Astrocyte of the spinal cord (primary cell): ENCODE measurements around the gene LPP.

Experiments
- DNase-seq: peaks from one replicate; pipeline ENCODE4 v3.0.0; 2011; ENCODE audit warnings: low read depth, low spot score
- H3K4me3 ChIP-seq: 2 replicates; pipeline ENCODE4 v1.5.1; 2011; ENCODE audit warnings: low read depth, mild to moderate bottlenecking, low read length, moderate library complexity
- CTCF ChIP-seq: IDR thresholded peaks from 2 replicates; pipeline ENCODE4 v1.5.1; 2012; ENCODE audit warnings: low read depth, mild to moderate bottlenecking, low read length, inconsistent platforms
- in situ Hi-C: cut with HindIII; loops from 2 replicates; pipeline ENCODE4 v1.10.0; 2017; ENCODE audit warnings: low sequenced_read_pairs

Gene LPP

GRCh38 chr3:188331166-188331565, 177.2 kb downstream of the LPP start:
- TF ChIP-seq CTCF: no peak
- in situ Hi-C loops: no loop called here
- no peak overlapping the region for H3K4me3 ChIP-seq
- no peak for DNase-seq

DNA sequence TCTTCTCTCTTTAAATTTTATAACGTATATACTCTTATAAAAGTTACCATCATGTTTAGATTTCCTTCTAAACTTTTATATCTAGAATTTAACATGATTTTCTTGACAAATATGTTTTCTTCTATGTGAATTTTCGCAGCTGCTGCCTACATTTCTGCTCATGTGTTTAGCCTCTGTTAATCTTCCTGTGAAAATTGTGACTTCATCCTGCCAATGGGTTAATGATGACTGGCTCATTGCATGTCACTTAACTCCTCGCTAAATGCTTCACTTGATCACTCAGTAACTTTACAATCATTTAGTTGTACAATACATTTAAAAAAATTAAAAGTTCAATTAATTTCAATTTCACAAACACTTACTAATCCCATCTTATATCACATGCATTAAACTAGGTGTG, 178.1 kb downstream of the LPP start:
- in situ Hi-C loops: no loop called here
- no peak for TF ChIP-seq CTCF
- DNase-seq: no peak
- no peak overlapping the region for H3K4me3 ChIP-seq

DNA sequence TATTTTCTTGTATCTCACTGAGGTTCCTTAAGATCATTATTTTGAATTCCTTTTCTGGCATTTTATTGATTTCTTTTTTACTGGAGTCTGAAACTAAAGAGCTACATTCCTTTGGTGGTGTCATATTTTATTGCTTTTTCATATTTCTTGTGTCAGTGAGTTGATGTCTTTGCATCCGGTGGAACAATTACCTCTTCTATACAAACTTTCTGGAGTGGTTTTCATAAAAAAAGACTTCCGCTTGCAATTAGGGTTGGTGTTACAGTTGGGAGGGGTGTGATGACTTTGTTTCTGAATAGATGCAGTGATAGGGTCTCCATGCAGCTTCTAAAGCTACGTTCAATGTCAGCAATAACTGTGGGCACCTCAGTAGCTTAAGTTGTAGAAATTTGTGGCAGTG, 181.7 kb downstream of the LPP start:
- in situ Hi-C loops: no loop called here
- H3K4me3 ChIP-seq: no peak overlapping the region
- TF ChIP-seq CTCF: no peak
- DNase-seq: no peak

DNA sequence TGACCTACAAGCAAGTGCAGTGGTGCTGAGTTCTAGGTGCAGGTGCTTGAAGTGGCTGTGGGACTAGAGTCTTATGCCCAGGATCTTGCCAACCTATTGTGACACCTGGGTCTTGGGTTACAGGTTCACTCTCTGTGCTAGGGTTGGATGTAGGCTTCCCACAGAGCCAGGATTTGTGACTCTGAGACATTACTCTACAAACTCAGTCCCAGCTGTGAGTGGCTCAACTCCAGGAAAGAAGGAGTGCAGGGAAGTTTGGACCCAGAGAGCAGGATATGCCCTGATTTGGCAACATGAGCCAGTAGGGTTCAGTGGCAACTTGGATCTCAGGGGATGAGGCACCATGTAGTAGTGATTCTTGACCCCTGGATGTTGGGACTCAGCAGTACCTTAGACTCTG, 182.2 kb downstream of the LPP start:
- DNase-seq: no peak
- in situ Hi-C loops: no loop called here
- TF ChIP-seq CTCF: no peak
- H3K4me3 ChIP-seq: no peak overlapping the region

DNA sequence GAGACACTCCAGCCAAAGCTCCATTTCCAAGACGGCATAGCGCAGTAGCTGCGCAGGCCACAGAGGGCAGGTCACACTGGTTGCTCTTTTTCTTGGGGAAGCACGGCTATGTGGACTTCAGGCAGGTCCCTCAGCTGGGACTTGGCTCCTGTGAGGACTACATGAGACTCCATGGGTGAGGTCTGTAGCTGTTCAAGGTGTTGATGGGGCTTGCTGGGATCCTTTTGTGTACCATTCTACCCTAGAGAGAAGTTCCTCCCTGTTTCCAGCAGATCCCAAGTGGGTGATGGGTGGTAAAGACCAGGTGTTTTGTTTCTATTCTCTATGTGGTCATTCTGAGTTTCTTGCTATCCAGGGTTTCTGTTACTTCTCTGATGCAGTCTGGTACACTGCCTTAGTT, 183.3 kb downstream of the LPP start:
- in situ Hi-C loops: no loop called here
- no peak for DNase-seq
- TF ChIP-seq CTCF: no peak
- H3K4me3 ChIP-seq: no peak overlapping the region

GRCh38 chr3:188338086-188338485, 184.1 kb downstream of the LPP start:
- DNase-seq: no peak
- H3K4me3 ChIP-seq: no peak overlapping the region
- no peak for TF ChIP-seq CTCF
- in situ Hi-C loops: no loop called here

GRCh38 chr3:188339410-188340295, 185.7 kb downstream of the LPP start:
- TF ChIP-seq CTCF: no peak
- no peak for DNase-seq
- in situ Hi-C loops: no loop called here
- no peak overlapping the region for H3K4me3 ChIP-seq
